Fibroblast of villous mesenchyme (primary cell): ENCODE results near the gene PPM1K. TPM values are rescaled to one million over a fixed set of nuclear protein-coding genes. Genes with fewer than 3 reads are reported as not detected.
"Not testable (repeated sequence)": the region's sequence is repeated elsewhere in the genome, so short reads cannot be mapped to it uniquely, and the experiment has no call there.

Experiments
- DNase-seq: peaks from one replicate; pipeline ENCODE4 v3.0.0-alpha.2; 2010; ENCODE audit warnings: low read depth
- H3K4me3 ChIP-seq: 2 replicates; pipeline ENCODE4 v1.5.1; 2011; ENCODE audit warnings: low read depth, mild to moderate bottlenecking, low read length
- CTCF ChIP-seq: IDR thresholded peaks from 2 replicates; pipeline ENCODE4 v1.5.1; 2012; ENCODE audit warnings: low read depth, mild to moderate bottlenecking, low read length; ENCODE audit not compliant: insufficient read depth
- total RNA-seq: library from RNA; depleted of rRNA; stranded (reverse); fragments of >200 nt; gene quantifications from 2 replicates; pipeline ENCODE4 v1.2.3, GENCODE V29; 2012

The PPM1K gene
- total RNA-seq, 1 donor, result 38.4 TPM

- no peak for TF ChIP-seq CTCF
- no peak overlapping the region for H3K4me3 ChIP-seq
- DNase-seq, result no peak
Measured at GRCh38 chr4:88315460-88316017, 31.2 kb upstream of the PPM1K start.

- DNase-seq, H3K4me3 ChIP-seq: not testable (repeated sequence)
Measured at GRCh38 chr4:88313088-88313624, 28.8 kb upstream of the PPM1K start.

DNA sequence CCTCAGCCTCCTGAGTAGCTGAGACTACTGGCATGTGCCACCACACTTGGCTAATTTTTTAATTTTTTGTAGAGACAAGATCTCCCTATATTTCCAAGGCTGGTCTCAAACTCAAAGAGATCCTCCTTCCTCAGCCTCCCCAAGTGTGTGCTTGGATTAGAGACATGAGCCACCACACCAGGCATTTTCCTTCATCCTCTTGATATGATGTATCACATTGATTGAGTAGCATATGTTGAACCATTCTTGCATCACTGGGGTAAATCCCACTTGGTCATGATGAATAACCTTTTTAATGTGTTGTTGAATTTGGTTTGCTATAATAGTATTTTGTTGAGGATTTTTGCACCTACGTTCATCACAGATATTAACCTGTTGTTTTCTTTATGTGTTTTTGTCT lies 24.2 kb upstream of the PPM1K start:
- no peak overlapping the region for H3K4me3 ChIP-seq
- TF ChIP-seq CTCF, result no peak
- DNase-seq, result no peak

- no peak for DNase-seq
- no peak for TF ChIP-seq CTCF
- no peak overlapping the region for H3K4me3 ChIP-seq
Measured at GRCh38 chr4:88297725-88298454, 13.5 kb upstream of the PPM1K start.

GRCh38 chr4:88297212-88297516 lies 12.8 kb upstream of the PPM1K start:
- TF ChIP-seq CTCF, result no peak
- no peak for DNase-seq

GRCh38 chr4:88296413-88297211 lies 12.3 kb upstream of the PPM1K start:
- no peak overlapping the region for H3K4me3 ChIP-seq
- DNase-seq, result no peak
- no peak for TF ChIP-seq CTCF

More at GRCh38 chr4:88297212-88297516, 12.8 kb upstream of the PPM1K start:
- no peak overlapping the region for H3K4me3 ChIP-seq

GRCh38 chr4:88295656-88296055 lies 11.3 kb upstream of the PPM1K start:
- DNase-seq, result no peak
- H3K4me3 ChIP-seq, result no peak overlapping the region
- TF ChIP-seq CTCF, result no peak
